Fibroblast of lung (primary cell): ENCODE data around the gene DPYD.

ENCODE experiments used
- EZH2 ChIP-seq: IDR thresholded peaks from 2 replicates; pipeline ENCODE4 v1.5.1; 2012; ENCODE audit warnings: low read length, control low read depth, mild to moderate bottlenecking; ENCODE audit errors: missing control alignments
- TF ChIP-seq, protein P1 (sequence below), 2 donors: IDR thresholded peaks in 1 of 2; conservative IDR thresholded peaks in 1 of 2; 1 replicate in 1 of 2; 2 replicates in 1 of 2; pipeline ENCODE4 v1.5.1; 2011 to 2012; ENCODE audit warnings: low read length in 2 of 2, control low read depth in 1 of 2, inconsistent platforms in 1 of 2, low read depth in 1 of 2, mild to moderate bottlenecking in 1 of 2

DNA sequence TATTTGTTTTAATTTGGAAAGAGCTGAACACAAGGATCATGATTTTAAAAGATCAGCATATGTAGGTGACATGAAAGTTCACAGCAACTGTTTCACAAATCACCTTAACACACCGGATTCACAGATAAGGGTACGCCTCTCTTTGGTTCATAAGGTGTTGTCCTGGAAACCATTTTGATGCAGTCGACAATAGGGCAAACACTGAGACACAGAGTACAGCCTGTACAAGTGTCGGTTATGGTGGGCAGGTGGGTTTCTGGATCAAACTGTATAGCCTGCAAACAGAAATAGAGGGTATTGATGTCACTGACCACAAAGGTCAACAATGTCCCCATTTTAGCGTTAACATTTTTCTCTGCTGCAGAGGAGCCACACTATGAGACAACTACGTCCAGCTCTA is 842.0 kb downstream of the DPYD start:
- TF ChIP-seq, protein P1, sequence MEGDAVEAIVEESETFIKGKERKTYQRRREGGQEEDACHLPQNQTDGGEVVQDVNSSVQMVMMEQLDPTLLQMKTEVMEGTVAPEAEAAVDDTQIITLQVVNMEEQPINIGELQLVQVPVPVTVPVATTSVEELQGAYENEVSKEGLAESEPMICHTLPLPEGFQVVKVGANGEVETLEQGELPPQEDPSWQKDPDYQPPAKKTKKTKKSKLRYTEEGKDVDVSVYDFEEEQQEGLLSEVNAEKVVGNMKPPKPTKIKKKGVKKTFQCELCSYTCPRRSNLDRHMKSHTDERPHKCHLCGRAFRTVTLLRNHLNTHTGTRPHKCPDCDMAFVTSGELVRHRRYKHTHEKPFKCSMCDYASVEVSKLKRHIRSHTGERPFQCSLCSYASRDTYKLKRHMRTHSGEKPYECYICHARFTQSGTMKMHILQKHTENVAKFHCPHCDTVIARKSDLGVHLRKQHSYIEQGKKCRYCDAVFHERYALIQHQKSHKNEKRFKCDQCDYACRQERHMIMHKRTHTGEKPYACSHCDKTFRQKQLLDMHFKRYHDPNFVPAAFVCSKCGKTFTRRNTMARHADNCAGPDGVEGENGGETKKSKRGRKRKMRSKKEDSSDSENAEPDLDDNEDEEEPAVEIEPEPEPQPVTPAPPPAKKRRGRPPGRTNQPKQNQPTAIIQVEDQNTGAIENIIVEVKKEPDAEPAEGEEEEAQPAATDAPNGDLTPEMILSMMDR (conservative IDR thresholded peaks at IDR 0.05 in 1 of 2, IDR thresholded peaks at IDR 0.05 in 1 of 2; ENCODE audit: low read depth in 1 of 2, low read length in 2 of 2) = no peak
- no peak for TF ChIP-seq EZH2
